Upper lobe of left lung (tissue), 4 donors: ENCODE data around the gene NFE2L1.

Experiments used
- CTCF ChIP-seq, 6 experiments: fragments of 450-650 bp in 4 of 6; fragments of 200-600 bp in 2 of 6; sonication (generic) in 2 of 6; IDR thresholded peaks; one replicate each; pipeline ENCODE4 v1.5.1; 2016 to 2019; ENCODE audit warnings: antibody characterized with exemption in 6 of 6
- POLR2A ChIP-seq, 4 donors: fragments of 450-650 bp; IDR thresholded peaks; one replicate each; pipeline ENCODE4 v1.5.1; 2016 to 2017; ENCODE audit warnings: antibody characterized with exemption in 4 of 4, mild to moderate bottlenecking in 2 of 4
- POLR2AphosphoS5 ChIP-seq, 2 donors: sonication (generic); formaldehyde crosslinking; IDR thresholded peaks; one replicate each; pipeline ENCODE4 v1.5.1; 2017; ENCODE audit warnings: antibody characterized with exemption in 2 of 2

GRCh38 chr17:48053758-48054237 lies 5.6 kb downstream of the NFE2L1 start:
- TF ChIP-seq CTCF (IDR thresholded peaks at IDR 0.05) = no peak
- peak in 1 of 4 donors; percentile 8 for TF ChIP-seq POLR2A (IDR thresholded peaks at IDR 0.05)
- TF ChIP-seq POLR2AphosphoS5 (IDR thresholded peaks at IDR 0.05) = no peak
